MCF 10A (cell line): ENCODE measurements around the gene TAOK1. TPM values are rescaled to one million over a fixed set of nuclear protein-coding genes. Genes with fewer than 3 reads are reported as not detected.
A peak's percentile ranks its signal among the peaks of the same experiment; 100 is the strongest.

Source experiments
- BruUV-seq: library from RNA; stranded (reverse); fragments of 400-500 nt; replicated peaks from 2 replicates; lab custom pipeline; 2021; lab: Mats Ljungman, UMichigan
- CTCF ChIA-PET: fragments of 300-600 bp; sonication (Branson Sonifier 250); formaldehyde crosslinking; extraction: SDS; loops from one replicate; lab custom pipeline; 2021; ENCODE audit warnings: antibody characterized with exemption, inconsistent platforms; lab: Yijun Ruan, JAX
- POLR2A ChIA-PET: fragments of 300-600, 350-650 bp; sonication (Branson Sonifier 250); formaldehyde crosslinking; extraction: SDS; loops from one replicate; lab custom pipeline; 2020; ENCODE audit warnings: antibody characterized with exemption, inconsistent platforms; lab: Yijun Ruan, JAX
- DNase-seq: peaks from one replicate; pipeline ENCODE4 v3.0.0-alpha.2; 2018; ENCODE audit not compliant: unreplicated experiment
- H3K27ac Mint-ChIP-seq: one replicate; pipeline ENCODE4 v1.8.0; 2022; ENCODE audit warnings: mild to moderate bottlenecking, low read depth, mixed read lengths; ENCODE audit not compliant: unreplicated experiment
- H3K27me3 Mint-ChIP-seq: one replicate; pipeline ENCODE4 v1.8.0; 2022; ENCODE audit warnings: mixed read lengths; ENCODE audit not compliant: insufficient read depth, unreplicated experiment
- H3K36me3 Mint-ChIP-seq: one replicate; pipeline ENCODE4 v1.8.0; 2022; ENCODE audit warnings: mild to moderate bottlenecking, moderate library complexity, mixed read lengths; ENCODE audit not compliant: insufficient read depth, unreplicated experiment
- H3K4me1 Mint-ChIP-seq: one replicate; pipeline ENCODE4 v1.8.0; 2022; ENCODE audit warnings: mixed read lengths; ENCODE audit not compliant: insufficient read depth, unreplicated experiment
- H3K4me3 Mint-ChIP-seq: one replicate; pipeline ENCODE4 v1.8.0; 2022; ENCODE audit warnings: mild to moderate bottlenecking, moderate library complexity, mixed read lengths; ENCODE audit not compliant: unreplicated experiment
- H3K9me3 Mint-ChIP-seq: one replicate; pipeline ENCODE4 v1.8.0; 2022; ENCODE audit warnings: mixed read lengths; ENCODE audit not compliant: unreplicated experiment
- intact Hi-C: fragments of 100-400 bp; cut with micrococcal nuclease; formaldehyde crosslinking; loops from 2 replicates; pipeline ENCODE4 v1.14.1; 2022
- total RNA-seq: library from RNA; stranded (reverse); gene quantifications from 2 replicates; pipeline ENCODE4 v1.2.3, GENCODE V29; 2022
- TF ChIP-seq, protein P1 (sequence below): fragments of 200-600 bp; IDR thresholded peaks from one replicate; pipeline ENCODE4 v1.8.0; 2022; ENCODE audit warnings: antibody characterized with exemption, mild to moderate bottlenecking; ENCODE audit not compliant: unreplicated experiment

TAOK1 gene
- total RNA-seq, 1 experiment from 2014 or later = 68.7 TPM

DNA sequence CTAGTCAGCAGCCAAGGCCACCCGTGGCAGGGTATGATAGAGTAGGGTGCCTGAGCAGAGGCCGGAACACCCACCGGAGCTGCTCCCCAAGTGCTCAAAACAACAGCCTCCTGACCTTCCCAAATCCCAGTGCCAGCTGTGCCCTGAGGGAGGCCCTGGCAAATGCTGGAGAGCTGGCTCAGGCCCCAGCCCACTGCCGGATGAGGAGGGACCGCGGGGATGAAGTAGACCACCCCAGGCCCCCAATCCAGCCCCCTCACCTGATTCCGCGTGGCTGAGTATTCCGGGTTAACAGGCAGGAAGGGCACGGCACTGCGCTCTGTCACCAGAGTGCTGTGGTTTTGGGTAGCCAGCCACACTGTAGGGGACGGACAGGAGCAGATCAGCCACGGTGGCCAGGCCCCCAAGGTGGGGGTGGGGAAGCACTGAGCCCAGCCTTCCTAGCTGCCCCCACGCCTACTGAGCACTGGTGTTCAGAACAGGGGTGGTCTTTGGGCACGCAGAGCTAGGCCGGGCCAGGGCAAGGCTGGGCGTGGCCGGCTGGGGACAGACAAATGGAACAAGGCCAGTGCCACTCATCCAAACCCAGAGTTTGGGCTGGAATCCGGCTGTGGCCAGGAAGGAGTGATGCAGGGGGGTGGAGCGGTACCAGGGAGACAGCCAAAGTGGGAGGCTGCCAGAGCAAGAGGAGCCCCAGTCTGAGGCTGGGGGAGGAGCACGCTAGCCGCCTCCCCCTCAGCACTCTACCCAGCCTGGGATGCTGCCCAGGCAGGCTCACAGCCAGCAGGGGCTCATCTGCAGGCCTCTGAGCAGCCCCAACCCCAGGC is 187.4 kb downstream of the TAOK1 start:
- TF ChIP-seq, protein P1, sequence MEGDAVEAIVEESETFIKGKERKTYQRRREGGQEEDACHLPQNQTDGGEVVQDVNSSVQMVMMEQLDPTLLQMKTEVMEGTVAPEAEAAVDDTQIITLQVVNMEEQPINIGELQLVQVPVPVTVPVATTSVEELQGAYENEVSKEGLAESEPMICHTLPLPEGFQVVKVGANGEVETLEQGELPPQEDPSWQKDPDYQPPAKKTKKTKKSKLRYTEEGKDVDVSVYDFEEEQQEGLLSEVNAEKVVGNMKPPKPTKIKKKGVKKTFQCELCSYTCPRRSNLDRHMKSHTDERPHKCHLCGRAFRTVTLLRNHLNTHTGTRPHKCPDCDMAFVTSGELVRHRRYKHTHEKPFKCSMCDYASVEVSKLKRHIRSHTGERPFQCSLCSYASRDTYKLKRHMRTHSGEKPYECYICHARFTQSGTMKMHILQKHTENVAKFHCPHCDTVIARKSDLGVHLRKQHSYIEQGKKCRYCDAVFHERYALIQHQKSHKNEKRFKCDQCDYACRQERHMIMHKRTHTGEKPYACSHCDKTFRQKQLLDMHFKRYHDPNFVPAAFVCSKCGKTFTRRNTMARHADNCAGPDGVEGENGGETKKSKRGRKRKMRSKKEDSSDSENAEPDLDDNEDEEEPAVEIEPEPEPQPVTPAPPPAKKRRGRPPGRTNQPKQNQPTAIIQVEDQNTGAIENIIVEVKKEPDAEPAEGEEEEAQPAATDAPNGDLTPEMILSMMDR = no peak
- DNase-seq = no peak
- Mint-ChIP-seq H3K4me1 (peaks cover 22% of the 10 kb centered on the region), H3K27ac (no peak overlapping the region), H3K9me3 (no peaks in the 10 kb centered on the region), H3K4me3 (no peak overlapping the region), H3K27me3 (no peaks in the 10 kb centered on the region), H3K36me3 (peaks cover 45% of the 10 kb centered on the region)
- intact Hi-C loops = no loop called here
- BruUV-seq = no TSS peak
- CTCF ChIA-PET = interaction anchor here (0.6 to 6.8 kb wide), 4 partner anchors 14 to 202 kb away, joined by 3 to 89 read pairs (median 3); partner anchors contain the start of gene ANKRD13B
- POLR2A ChIA-PET = interaction anchor here (3.9 kb wide), 1 partner anchor 14 kb away, joined by 15 read pairs; no protein-coding TSS in a partner anchor

DNA sequence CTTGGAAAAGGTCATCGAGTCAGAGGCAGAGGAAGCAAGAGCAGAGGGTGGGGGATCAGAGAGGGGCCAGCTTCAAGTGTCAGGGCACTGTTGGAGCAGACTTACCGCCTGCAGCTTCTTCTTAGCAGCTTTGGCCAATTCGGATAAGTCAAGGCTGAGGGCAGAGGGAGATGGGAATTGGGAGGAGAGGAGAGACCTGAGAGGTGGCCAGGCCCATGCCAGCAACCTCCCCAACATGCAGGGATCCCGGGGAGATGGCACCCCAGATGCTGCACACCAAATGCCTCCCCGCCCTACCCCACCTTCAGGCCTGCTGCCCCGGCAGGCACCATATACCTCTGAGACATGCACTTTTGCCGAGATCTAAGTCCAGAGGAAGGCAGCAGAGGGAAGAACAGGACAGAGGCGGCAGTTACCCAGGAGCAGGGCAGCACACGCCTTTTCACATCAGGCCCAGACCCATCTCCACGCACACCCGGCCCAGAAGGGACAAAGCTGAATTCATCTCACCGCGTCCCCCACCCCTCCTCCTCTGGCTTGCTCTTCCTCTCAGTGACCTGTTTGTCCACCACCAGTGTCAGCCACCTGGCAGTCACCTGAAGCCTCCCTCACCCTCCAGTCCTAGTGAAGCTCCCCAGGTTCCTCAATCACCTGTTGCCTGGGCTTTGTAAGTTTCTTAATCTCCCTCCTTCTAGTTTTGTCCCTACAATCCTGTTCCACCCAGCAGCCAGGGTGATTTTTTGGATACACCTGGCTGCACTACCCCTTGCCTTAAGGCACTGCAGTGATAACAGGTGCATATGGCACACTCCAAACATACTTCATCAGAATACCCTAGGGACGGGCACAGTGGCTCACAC is 188.7 kb downstream of the TAOK1 start:
- ChIA-PET POLR2A (interaction anchor here (0.8 to 0.9 kb wide), 2 partner anchors 9 to 13 kb away, joined by 3 to 4 read pairs; no protein-coding TSS in a partner anchor), CTCF (interaction anchor here (0.6 to 6.8 kb wide), 10 partner anchors 9 to 462 kb away, joined by 3 to 89 read pairs (median 5); partner anchors contain the start of genes ABHD15, ANKRD13B, SSH2 and TP53I13)
- no TSS peak for BruUV-seq

DNA sequence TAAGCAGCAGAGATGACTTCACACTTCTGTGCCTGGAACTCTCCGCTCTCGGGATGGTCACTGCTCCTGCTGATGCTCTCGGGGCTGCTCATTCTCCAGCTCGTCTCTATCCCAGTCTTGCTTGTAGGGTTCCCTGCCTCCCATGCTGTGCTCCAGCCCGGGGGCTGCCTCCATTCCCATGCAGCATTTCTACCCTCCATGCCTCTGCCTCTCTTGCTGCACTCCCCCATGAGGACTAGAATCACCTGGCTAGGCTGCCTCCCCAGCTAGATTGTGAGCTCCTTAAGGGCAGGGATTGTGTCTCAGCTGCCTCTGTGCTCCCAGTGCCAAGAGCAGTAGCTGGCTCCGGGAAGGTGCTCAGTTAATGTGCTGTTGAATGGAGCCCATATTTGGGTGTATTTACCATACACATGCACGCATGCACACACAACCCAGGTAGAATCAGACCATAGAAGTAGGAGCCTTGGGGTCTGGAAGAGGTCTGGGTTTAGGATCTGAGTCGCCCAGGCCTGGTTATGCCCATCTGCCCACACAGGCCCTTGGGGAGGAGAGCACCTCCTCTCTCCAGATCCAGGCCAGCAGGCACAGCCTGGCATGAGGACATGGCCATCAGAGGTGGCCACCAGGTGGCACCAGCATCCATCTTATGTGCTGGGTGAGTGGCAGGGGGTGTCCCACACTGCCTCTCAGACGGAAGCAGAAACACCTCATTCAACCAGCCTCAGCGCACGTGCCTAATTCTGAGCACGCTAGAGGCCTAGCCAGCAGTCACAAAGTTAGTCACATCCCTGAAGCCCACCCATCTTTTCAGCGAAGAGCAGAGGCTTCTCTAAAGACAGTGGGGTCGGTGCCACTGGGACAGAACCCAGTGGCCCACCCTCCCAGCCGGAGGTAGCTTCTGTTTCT is 190.0 kb downstream of the TAOK1 start:
- H3K27me3 Mint-ChIP-seq = no peaks in the 10 kb centered on the region
- peak overlapping the region; percentile 61 for H3K27ac Mint-ChIP-seq
- ChIA-PET POLR2A (interaction anchor here (0.6 to 4.4 kb wide), 7 partner anchors 8 to 59 kb away, joined by 3 to 81 read pairs (median 11); partner anchors contain the start of genes ABHD15, ANKRD13B and TP53I13), CTCF (interaction anchor here (0.6 to 6.8 kb wide), 22 partner anchors 8 to 905 kb away, joined by 3 to 89 read pairs (median 5); partner anchors contain the start of genes ABHD15, ANKRD13B, SSH2 and TP53I13)
- no peaks in the 10 kb centered on the region for H3K9me3 Mint-ChIP-seq
- intact Hi-C loops = loop anchor here (1.0 to 5.0 kb wide), 5 partner anchors 11 to 512 kb away; no protein-coding TSS in a partner anchor
- DNase-seq = peak; percentile 87
- TF ChIP-seq, protein P1 = peak; percentile 79
- peak overlapping the region; percentile 50 for H3K4me3 Mint-ChIP-seq
- peaks cover 38% of the 10 kb centered on the region for H3K36me3 Mint-ChIP-seq
- BruUV-seq = no TSS peak
- H3K4me1 Mint-ChIP-seq = peaks cover 36% of the 10 kb centered on the region

More for the DNA sequence above, 188.7 kb downstream of the TAOK1 start:
- H3K36me3 Mint-ChIP-seq = peaks cover 38% of the 10 kb centered on the region
- no peaks in the 10 kb centered on the region for H3K9me3 Mint-ChIP-seq
- no peak for DNase-seq
- TF ChIP-seq, protein P1 = no peak
- H3K4me1 Mint-ChIP-seq = peaks cover 28% of the 10 kb centered on the region
- H3K4me3 Mint-ChIP-seq = no peak overlapping the region
- no peaks in the 10 kb centered on the region for H3K27me3 Mint-ChIP-seq
- intact Hi-C loops = no loop called here
- H3K27ac Mint-ChIP-seq = no peak overlapping the region
